Neural progenitor cell (in vitro differentiated cells): Measurements from ENCODE around the gene UGT1A6.

Experiments
- CTCF ChIP-seq: fragments of 200-600 bp; sonication (generic); IDR thresholded peaks from 2 replicates; pipeline ENCODE4 v1.5.1; 2017; ENCODE audit warnings: antibody characterized with exemption, mild to moderate bottlenecking
- EZH2 ChIP-seq: fragments of 200-600 bp; sonication (generic); IDR thresholded peaks from 2 replicates; pipeline ENCODE4 v1.6.1; 2017; ENCODE audit warnings: antibody characterized with exemption, mild to moderate bottlenecking, moderate library complexity

GRCh38 chr2:233672886-233673285, 19.8 kb upstream of the UGT1A6 start:
- TF ChIP-seq CTCF (no peak), EZH2 (no peak)
